ENCODE measurements around the gene STK10. TPM values are rescaled to one million over a fixed set of nuclear protein-coding genes. Genes with fewer than 3 reads are reported as not detected.

Gene STK10
- total RNA-seq, 1 donor from 2014 or later = 29.1 TPM

- no peak for DNase-seq (ENCODE audit: low read depth in 2 of 2)
Observed at GRCh38 chr5:172144931-172145869, 42.8 kb downstream of the STK10 start.

- DNase-seq (ENCODE audit: low read depth in 2 of 2) = no peak
Observed at GRCh38 chr5:172144291-172144815, 43.7 kb downstream of the STK10 start.

GRCh38 chr5:172143875-172144274, 44.1 kb downstream of the STK10 start:
- no peak for DNase-seq (ENCODE audit: low read depth in 2 of 2)

- no peak for DNase-seq (ENCODE audit: low read depth in 2 of 2)
Observed at GRCh38 chr5:172142709-172143215, 45.3 kb downstream of the STK10 start.

DNA sequence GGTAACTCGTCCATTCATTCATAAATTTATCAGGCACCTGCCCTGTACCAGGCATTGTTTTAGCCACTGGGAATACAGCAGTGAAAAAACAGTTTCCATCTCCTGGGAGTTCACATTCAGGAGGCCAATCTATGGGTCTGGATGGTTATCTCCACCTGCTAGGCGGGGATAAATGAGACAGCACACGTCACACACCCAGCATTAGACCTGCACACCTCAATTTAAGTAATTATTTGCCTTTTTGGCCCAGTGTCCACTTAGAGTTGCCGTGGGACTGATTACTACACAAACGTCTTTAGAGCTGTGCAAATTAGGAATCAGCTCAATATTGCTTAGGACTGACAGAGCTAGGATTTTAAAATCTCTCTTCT, 46.1 kb downstream of the STK10 start:
- DNase-seq (ENCODE audit: low read depth in 2 of 2) = no peak

DNA sequence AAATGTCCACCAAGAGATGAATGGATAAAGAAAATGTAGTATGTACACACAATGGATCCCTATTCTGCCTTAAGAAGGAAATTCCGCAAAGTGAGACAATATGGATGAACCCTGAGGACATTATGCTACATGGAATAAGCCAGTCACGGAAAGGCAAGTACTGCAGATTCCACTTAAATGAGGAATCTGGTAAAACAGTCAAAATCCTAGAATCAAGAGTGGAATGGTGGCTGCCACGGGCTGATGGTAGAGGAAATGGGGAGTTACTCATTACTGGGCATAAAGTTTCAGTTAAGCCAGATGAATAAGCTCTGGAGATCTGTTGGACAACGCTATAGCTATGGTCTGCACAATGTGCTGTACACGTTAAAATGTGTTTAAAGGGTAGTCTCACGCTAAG, 47.2 kb downstream of the STK10 start:
- DNase-seq (ENCODE audit: low read depth in 2 of 2) = no peak

DNA sequence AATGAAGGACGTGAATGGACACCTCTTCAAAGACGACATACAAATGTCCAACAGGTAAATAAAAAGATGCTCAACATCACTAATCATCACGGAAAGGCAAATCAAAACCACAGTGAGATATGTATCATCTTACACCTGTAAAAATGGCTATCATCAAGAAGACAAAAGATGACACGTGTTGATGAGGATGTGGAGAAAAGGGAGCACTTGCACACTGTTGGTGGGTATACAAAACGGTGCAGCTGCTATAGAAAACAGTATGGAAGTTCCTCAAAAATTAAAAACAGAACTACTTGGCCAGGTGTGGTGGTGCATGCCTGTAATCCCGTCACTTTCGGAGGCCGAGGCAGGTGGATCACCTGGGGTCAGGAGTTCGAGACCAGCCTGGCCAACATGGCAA, 47.9 kb downstream of the STK10 start:
- DNase-seq (ENCODE audit: low read depth in 2 of 2) = no peak

DNA sequence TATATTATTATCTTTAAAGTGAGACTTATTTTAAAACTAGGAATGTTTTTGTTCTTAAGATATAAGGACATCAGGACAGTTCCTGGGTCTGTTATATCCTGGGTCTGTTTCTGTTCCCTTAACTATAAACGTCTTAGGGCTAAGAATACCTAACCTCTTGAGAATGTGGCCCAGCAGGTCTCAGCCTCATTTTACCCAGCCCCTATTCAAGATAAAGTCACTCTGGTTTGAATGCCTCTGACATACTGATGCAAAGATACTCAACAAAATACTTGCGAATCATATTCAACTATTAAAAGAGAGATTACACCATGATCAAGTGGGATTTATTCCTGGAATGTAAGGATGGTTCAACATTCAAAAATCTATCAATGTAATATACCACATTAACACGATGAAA, 51.0 kb downstream of the STK10 start:
- DNase-seq (ENCODE audit: low read depth in 2 of 2) = no peak

DNA sequence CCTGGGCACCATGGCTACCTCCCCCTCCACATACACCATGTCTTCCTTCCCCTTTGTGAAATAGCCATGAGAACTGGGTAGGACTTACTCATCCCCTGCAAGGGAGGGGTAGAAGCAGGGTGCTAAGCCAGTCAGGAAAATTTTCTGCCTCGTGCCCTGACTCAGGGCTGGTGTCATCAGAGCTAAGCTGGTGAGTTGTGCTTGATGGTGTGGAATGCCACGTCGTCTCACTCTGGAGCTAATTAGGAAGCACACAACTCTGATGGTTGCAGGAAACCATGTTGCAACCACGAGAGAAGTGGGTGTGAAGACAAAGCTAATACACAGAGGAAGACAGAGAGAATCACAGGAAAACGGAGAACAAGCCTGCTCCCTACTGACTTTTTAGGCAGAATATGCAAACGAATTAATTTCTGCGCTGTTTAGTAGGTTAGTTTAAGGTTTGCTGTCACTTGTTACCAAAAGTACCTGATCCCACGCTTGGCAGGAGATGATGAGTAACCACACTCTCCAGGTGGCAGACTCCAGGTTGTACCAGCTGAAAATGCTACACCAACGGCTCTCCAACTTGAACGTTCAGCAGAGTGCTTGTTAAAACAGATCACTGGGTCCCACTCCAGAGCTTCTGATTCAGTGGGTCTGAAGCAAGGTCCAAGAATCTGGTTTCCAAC, 54.5 kb downstream of the STK10 start:
- DNase-seq (ENCODE audit: low read depth in 2 of 2) = peak; percentile 26 to 63

- DNase-seq (ENCODE audit: low read depth in 2 of 2) = no peak
Observed at GRCh38 chr5:172131690-172132089, 56.3 kb downstream of the STK10 start.

DNA sequence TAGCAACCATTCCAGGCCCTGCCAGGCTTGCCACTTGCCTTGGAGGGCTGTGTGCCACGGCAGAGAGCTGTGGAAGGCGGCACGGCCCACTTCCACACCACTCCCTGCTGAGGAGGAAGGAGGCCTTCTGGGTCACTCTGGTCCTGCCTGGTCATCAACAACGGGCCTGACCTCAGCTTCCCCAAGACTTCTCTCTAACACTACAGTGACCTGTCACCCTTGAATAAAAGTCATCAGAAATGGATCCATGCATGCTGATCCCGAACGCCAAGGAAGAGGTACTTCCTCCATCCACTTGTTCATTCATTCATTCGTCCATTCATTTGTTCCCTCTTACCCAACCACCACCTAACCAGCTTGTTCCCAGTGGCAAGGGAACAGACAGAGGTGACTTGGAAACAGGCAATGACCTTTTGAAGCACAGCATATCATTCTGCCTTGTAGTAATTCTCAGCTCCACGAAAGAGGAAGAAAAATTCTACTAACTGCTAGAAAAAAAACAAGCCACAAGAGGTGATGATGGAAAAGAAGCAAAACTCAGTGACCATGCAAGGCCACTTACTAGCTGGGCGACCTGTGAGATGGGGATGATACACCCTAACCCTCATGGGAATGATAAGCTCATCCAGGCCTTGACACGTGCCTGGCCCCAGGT, 58.6 kb downstream of the STK10 start:
- no peak for DNase-seq (ENCODE audit: low read depth in 2 of 2)

GRCh38 chr5:172127581-172127980, 60.4 kb downstream of the STK10 start:
- DNase-seq (ENCODE audit: low read depth in 2 of 2) = no peak

GRCh38 chr5:172123269-172123692, 64.7 kb downstream of the STK10 start:
- peak; percentile 57 to 60 for DNase-seq (ENCODE audit: low read depth in 2 of 2)

DNA sequence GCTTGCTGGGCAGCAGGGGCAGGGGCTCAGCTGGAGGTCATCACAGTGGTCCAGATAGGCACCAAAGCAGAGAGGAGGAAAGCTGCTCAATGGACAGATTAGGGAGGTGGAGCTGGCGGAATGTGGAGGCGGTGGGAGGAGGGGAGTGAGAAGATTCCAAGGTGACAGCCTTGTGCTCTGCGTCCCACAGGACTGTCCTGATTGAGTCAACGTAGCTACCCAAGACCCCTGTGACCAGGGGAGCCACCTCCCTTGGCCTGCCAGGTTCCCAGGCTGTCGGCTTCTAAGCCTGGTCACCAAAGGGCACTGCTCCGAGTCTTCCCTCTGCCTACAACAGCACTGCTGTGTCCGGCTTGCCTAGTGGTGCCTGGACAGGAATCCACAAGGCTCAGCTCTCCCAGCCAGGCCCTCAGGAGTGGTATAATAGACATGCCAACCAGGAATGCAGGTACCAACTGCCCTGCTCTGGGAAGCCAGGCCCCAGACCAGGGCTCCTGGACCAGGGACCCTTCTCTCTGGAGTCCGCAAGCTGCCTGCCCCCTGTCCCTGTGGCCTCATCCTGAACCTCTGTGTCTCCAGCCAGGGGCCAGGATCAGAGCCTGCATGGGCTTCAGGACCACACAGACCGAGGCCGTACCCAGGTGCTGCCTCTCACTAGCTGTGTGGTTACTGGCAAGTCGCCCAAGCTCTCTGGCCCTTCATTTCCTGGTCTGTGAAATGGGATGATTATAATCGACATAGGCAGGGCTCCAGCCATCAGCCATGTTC, 67.9 kb downstream of the STK10 start:
- no peak for DNase-seq (ENCODE audit: low read depth in 2 of 2)

DNA sequence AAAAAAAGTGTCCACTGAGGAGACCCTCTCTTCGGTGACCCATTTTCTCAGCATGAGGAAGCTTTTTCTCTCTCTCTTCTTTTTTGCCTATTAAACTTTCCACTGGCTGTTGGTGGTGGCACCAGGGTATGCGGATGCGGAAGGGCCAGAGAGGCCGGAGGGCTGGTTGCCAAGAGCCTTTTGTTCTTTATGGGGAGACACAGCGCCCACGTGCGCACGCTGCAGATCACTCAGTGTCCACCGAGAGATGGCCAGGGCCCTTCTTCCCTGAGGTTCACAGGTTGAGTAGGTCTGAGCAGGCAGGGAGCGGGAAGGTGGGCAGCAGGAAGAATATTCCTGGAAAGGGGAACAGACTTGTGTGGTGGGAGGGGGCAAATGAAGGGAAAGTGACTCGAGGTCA, 69.1 kb downstream of the STK10 start:
- DNase-seq (ENCODE audit: low read depth in 2 of 2) = peak; percentile 17 to 30

- DNase-seq (ENCODE audit: low read depth in 2 of 2) = no peak
Observed at GRCh38 chr5:172117977-172118701, 69.9 kb downstream of the STK10 start.

DNA sequence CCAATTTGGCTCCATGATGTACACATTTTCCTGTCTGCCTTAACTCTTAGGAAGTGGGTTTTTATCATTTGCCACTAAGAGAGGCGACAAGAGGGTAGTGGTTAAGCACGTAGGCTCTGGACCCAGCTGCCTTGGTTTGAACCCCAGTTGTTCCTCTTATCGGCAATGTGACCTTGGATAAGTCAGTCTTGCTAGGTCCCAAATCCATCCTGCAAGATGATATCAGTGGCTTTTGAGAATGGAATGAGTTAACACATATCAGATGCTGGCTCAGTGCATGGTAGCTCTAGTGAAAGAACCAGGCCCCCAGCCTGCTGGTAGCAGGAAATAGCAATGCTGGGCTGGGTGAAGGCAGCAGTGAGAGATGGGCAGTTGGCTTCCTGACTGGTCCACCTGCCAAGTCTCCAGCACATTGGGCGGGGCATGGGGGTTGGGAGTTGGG, 72.5 kb downstream of the STK10 start:
- DNase-seq (ENCODE audit: low read depth in 2 of 2) = peak; percentile 11 to 29

DNA sequence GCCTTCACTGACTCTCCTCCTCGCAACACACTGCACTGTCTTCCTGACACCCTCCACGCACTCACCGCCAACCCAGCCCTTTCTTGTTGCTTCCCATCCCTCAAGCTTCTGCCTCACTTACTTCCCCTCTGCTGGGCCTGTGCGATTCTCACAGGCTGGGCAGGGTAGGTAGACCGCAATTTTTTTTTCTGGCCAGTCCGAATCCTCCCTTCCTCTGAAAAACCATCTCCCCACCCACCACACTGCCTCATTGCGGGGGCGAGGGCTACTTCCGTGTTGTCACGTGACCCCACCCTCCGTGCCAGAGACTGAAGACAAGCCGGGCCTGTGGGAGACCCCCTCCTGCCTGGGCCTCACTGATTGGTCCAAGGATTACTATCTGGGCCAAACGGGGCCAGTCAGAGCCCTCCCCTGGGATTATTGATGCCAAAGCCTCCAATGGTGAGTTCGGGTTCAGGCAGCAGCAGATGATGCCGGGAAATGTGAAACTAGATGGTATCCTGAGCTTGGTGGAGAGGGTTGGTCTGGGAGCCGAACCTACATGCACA, 73.1 kb downstream of the STK10 start:
- DNase-seq (ENCODE audit: low read depth in 2 of 2) = no peak

- DNase-seq (ENCODE audit: low read depth in 2 of 2) = no peak
Observed at GRCh38 chr5:172113036-172113435, 75.0 kb downstream of the STK10 start.

DNA sequence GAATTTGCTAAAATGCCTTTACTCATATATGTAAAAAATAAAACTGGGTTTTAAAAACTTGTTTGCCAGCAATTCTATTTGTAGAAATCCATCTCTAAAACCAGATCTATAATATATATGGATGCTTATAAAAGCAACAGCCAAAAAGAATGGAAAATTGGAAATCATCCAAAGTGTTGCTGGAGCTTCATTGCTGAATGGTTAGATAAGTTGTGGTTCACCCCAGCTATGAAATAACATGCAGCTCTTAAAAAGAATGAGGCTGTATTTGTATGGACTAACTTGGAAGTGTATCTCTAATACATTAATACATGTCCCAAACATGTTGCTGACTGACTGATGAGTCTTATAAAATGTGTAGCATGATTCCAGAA, 76.2 kb downstream of the STK10 start:
- peak; percentile 64 to 72 for DNase-seq (ENCODE audit: low read depth in 2 of 2)
